Natural killer cell treated with Interleukin-12 subunit alpha and Interleukin-12 subunit beta and Interleukin-15 and Interleukin-18, amount 100 ng/mL, for 72 hours (primary cell): ENCODE data around the gene RASA1. TPM values are rescaled to one million over a fixed set of nuclear protein-coding genes. Genes with fewer than 3 reads are reported as not detected.

Experiments
- ATAC-seq, 2 donors: fragments of 150-1000 bp; cut with Tn5 transposase in 1 of 2; sonication (Bioruptor Pico), chemical (Tn5 transposase) in 1 of 2; 2 replicates each; pipeline ENCODE4 v1.10.0; 2021
- DNase-seq: peaks from one replicate; pipeline ENCODE4 v3.0.0; 2022; ENCODE audit warnings: low spot score
- H3K27ac Mint-ChIP-seq, 2 donors: 1 replicate in 1 of 2; 2 replicates in 1 of 2; pipeline ENCODE4 v1.8.0; 2022; ENCODE audit warnings: mixed read lengths in 2 of 2, mild to moderate bottlenecking in 1 of 2, moderate library complexity in 1 of 2
- H3K27me3 Mint-ChIP-seq, 2 donors: 1 replicate in 1 of 2; 2 replicates in 1 of 2; pipeline ENCODE4 v1.8.0; 2022; ENCODE audit warnings: mixed read lengths in 2 of 2
- H3K36me3 Mint-ChIP-seq: one replicate; pipeline ENCODE4 v1.8.0; 2022; ENCODE audit warnings: mixed read lengths
- H3K4me1 Mint-ChIP-seq, 2 donors: 1 replicate in 1 of 2; 2 replicates in 1 of 2; pipeline ENCODE4 v1.8.0; 2022; ENCODE audit warnings: low read depth in 2 of 2, mixed read lengths in 2 of 2, mild to moderate bottlenecking in 1 of 2
- H3K4me3 Mint-ChIP-seq: one replicate; pipeline ENCODE4 v1.8.0; 2022; ENCODE audit warnings: mixed read lengths
- H3K9me3 Mint-ChIP-seq: 2 replicates; pipeline ENCODE4 v1.8.0; 2022; ENCODE audit warnings: mixed read lengths
- total RNA-seq, 2 donors: library from RNA; stranded (reverse); gene quantifications; one replicate each; pipeline ENCODE4 v1.2.3, GENCODE V29; 2022

Gene RASA1
- total RNA-seq, 2 donors from 2014 or later, result 23.3 to 30.6 TPM

GRCh38 chr5:87405472-87406155 lies 137.9 kb downstream of the RASA1 start:
- peak overlapping the region; percentile 30 for H3K4me3 Mint-ChIP-seq
- H3K9me3 Mint-ChIP-seq, result no peaks in the 10 kb centered on the region
- H3K27ac Mint-ChIP-seq, result peak overlapping the region; percentile 31 to 54
- H3K4me1 Mint-ChIP-seq, result peaks cover 35 to 48% of the 10 kb centered on the region in 2 donors
- no peak for ATAC-seq
- peaks cover 45% of the 10 kb centered on the region for H3K36me3 Mint-ChIP-seq
- H3K27me3 Mint-ChIP-seq, result no peaks in the 10 kb centered on the region
- DNase-seq, result no peak

GRCh38 chr5:87408204-87408603 lies 140.5 kb downstream of the RASA1 start:
- peak overlapping the region; percentile 53 for H3K4me3 Mint-ChIP-seq

DNA sequence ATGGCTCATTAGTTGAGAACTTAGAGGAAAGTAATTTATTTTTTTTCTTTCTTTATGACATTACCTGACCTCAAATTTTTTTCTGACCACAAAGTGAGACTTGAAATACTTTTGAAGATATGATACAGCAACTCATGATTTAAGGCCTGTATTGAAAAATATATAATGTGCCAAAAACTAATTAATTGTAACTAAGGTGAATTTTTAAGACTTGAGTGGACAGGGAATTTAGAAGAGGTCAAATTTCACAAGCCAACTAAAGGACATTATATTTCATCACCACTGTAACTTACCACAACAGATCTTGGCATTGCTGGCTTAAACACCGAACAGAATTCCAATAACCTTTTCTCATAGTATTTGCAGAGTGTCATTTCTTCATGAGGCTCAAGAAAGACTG lies 143.2 kb downstream of the RASA1 start:
- Mint-ChIP-seq H3K36me3 (peaks cover 43% of the 10 kb centered on the region), H3K4me3 (peak overlapping the region; percentile 82), H3K9me3 (no peaks in the 10 kb centered on the region), H3K4me1 (peaks cover 45 to 59% of the 10 kb centered on the region in 2 donors), H3K27me3 (peaks cover 5 to 6% of the 10 kb centered on the region in 2 donors), H3K27ac (peak overlapping the region; percentile 97 to 98)
- no peak for DNase-seq
- no peak for ATAC-seq

More at GRCh38 chr5:87408204-87408603, 140.5 kb downstream of the RASA1 start:
- H3K36me3 Mint-ChIP-seq, result peaks cover 51% of the 10 kb centered on the region
- ATAC-seq (no peak), DNase-seq (no peak)
- H3K4me1 Mint-ChIP-seq, result peaks cover 48 to 65% of the 10 kb centered on the region in 2 donors
- H3K27me3 Mint-ChIP-seq, result no peaks in the 10 kb centered on the region
- H3K9me3 Mint-ChIP-seq, result no peaks in the 10 kb centered on the region
- peak overlapping the region; percentile 31 to 54 for H3K27ac Mint-ChIP-seq

DNA sequence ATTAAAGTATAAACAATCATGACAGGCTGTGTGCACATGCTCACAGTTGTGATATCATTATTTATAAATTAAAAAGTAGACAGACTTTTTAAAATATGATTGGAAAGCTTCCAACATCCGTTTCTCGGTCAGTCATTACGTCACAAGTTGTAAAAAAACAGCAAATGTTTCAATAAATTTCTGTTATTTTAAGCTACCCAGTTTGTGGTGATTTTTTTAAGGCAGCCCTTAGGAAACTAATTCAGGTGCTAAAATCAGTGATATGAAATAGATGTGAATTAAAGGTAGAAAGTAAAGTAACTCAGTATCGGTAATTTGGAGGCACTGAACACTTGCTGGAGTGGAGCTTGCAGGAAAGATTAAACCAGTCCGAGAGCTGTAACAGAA lies 143.9 kb downstream of the RASA1 start:
- Mint-ChIP-seq H3K4me1 (peaks cover 41 to 53% of the 10 kb centered on the region in 2 donors), H3K36me3 (peaks cover 37% of the 10 kb centered on the region), H3K27ac (peak overlapping the region; percentile 97 to 98), H3K9me3 (no peaks in the 10 kb centered on the region), H3K4me3 (peak overlapping the region; percentile 98), H3K27me3 (peaks cover 5 to 6% of the 10 kb centered on the region in 2 donors)
- no peak for DNase-seq
- no peak for ATAC-seq

GRCh38 chr5:87411973-87412629 lies 144.4 kb downstream of the RASA1 start:
- ATAC-seq, result peak; percentile 3 to 29
- peaks cover 32% of the 10 kb centered on the region for H3K36me3 Mint-ChIP-seq
- no peaks in the 10 kb centered on the region for H3K9me3 Mint-ChIP-seq
- H3K27ac Mint-ChIP-seq, result peak overlapping the region; percentile 97 to 98
- H3K4me1 Mint-ChIP-seq, result peaks cover 36 to 48% of the 10 kb centered on the region in 2 donors
- H3K4me3 Mint-ChIP-seq, result peak overlapping the region; percentile 98
- H3K27me3 Mint-ChIP-seq, result peaks cover 6 to 10% of the 10 kb centered on the region in 2 donors
- DNase-seq, result no peak

- Mint-ChIP-seq H3K36me3 (peaks cover 25% of the 10 kb centered on the region), H3K27me3 (peaks cover 7 to 17% of the 10 kb centered on the region in 2 donors), H3K27ac (peak within 1 kb of the TSS; percentile 97 to 98), H3K9me3 (no peaks in the 10 kb centered on the region), H3K4me1 (peaks cover 31 to 41% of the 10 kb centered on the region in 2 donors), H3K4me3 (peak within 1 kb of the TSS; percentile 98)
- ATAC-seq, result peak; percentile 99 to 100
- peak; percentile 97 for DNase-seq
Observed at GRCh38 chr5:87412630-87413342, 145.1 kb downstream of the RASA1 start, which contains the start of gene CCNH. TSS of gene CCNH (minus strand) at chr5:87412930. CDS start at chr5:87412794, 136 bp downstream.

- H3K36me3 Mint-ChIP-seq, result peaks cover 20% of the 10 kb centered on the region
- H3K27me3 Mint-ChIP-seq, result peaks cover 7 to 17% of the 10 kb centered on the region in 2 donors
- peaks cover 26 to 36% of the 10 kb centered on the region in 2 donors for H3K4me1 Mint-ChIP-seq
- DNase-seq, result no peak
- peak overlapping the region; percentile 98 for H3K4me3 Mint-ChIP-seq
- H3K9me3 Mint-ChIP-seq, result no peaks in the 10 kb centered on the region
- H3K27ac Mint-ChIP-seq, result peak overlapping the region; percentile 97 to 98
- no peak for ATAC-seq
Observed at GRCh38 chr5:87413343-87413645, 145.6 kb downstream of the RASA1 start.

DNA sequence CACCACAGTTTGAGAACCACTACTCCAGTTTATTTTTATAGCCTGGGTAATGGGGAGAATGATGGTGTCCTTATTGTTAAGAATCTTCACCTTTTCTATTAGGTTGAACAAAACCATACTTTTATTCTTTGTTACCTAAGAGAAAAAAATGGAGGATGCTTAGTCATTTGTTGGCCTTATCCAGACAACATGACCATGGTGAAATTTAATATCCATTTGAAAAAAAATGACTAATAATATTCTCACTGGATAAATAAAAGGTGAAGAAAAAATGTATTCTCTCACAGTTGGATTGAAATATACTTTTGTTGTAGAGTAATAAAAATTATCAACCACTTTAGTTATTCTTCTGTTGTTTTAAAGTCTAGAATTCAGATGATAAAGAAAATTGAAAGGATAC lies 150.8 kb downstream of the RASA1 start:
- Mint-ChIP-seq H3K27me3 (peaks cover 13 to 17% of the 10 kb centered on the region in 2 donors), H3K4me3 (no peak overlapping the region), H3K27ac (no peak overlapping the region), H3K36me3 (no peaks in the 10 kb centered on the region), H3K4me1 (no peaks in the 10 kb centered on the region), H3K9me3 (no peaks in the 10 kb centered on the region)
- ATAC-seq, result no peak
- no peak for DNase-seq

DNA sequence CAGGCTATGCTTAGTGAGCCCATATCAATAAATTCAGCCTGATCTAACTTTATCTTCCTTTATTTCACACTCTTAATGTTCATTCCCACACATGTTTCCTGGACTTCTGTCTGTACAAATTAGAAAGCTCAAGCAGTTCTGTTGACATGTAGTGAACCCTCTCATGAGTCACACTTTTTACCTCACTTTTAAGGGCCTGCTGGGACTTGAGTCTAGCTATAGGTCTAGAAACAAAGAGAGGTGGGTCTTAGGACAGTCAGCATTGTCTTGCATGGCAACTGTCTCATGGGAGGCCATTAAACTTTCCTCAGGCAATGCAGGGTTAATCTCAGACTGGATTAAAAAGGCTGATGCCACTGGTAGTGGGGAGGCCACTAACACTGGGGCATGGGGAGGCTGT lies 153.6 kb downstream of the RASA1 start:
- Mint-ChIP-seq H3K27ac (no peak overlapping the region), H3K4me3 (no peak overlapping the region), H3K9me3 (no peaks in the 10 kb centered on the region), H3K36me3 (no peaks in the 10 kb centered on the region), H3K27me3 (peaks cover 8 to 11% of the 10 kb centered on the region in 2 donors), H3K4me1 (no peaks in the 10 kb centered on the region)
- ATAC-seq (no peak), DNase-seq (no peak)

DNA sequence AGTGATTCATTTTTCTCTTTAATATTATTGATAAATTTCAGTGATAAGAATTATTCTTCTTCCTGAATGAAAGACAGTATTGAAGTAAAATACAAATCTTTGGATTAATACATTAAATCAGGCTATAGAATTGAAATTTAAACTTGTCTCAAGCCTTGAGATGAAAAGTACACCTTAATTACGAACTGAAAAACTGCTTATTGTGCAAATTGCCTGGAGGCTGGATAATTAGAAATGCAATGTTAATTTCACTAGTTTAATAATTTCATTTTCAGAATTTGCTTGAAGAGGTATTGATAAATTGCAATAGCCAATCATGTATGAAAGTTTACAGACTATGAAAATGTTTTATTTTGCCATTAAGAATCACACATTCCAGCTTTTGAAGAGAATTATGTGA lies 156.1 kb downstream of the RASA1 start:
- no peak for DNase-seq
- Mint-ChIP-seq H3K36me3 (no peaks in the 10 kb centered on the region), H3K9me3 (peaks cover 3% of the 10 kb centered on the region), H3K4me3 (no peak overlapping the region), H3K4me1 (no peaks in the 10 kb centered on the region), H3K27ac (no peak overlapping the region), H3K27me3 (peaks cover 0 to 14% of the 10 kb centered on the region in 2 donors)
- no peak for ATAC-seq

DNA sequence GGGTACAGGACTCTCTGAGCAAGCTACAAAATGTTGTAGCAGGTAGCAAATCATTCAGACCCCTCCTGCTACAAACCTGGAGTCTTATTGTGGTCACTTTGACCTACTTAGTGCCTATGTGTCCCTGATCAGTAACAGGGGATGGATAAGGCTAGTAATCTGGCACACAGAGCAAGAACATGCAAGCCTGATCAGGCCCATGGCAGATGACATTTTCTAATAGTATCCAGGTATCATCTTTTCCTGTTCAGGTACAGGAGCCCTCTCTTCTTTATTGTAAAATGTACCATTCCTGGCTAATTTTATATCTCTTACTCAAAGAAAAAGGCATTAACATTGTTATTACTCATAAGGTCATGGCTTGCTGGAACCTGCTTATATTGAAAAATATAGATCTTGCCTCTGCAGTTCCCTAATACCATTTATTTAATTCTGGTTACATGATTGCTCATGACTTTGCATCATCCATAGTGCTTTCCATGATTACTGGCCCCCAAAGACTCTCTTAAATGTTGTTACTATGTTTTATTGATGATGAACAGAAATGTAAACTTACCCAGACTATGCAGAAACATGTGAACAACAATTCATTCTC lies 163.3 kb downstream of the RASA1 start:
- H3K4me1 Mint-ChIP-seq, result no peaks in the 10 kb centered on the region
- H3K27ac Mint-ChIP-seq, result no peak overlapping the region
- H3K9me3 Mint-ChIP-seq, result peaks cover 3% of the 10 kb centered on the region
- no peaks in the 10 kb centered on the region for H3K36me3 Mint-ChIP-seq
- DNase-seq (no peak), ATAC-seq (no peak)
- peaks cover 15 to 28% of the 10 kb centered on the region in 2 donors for H3K27me3 Mint-ChIP-seq
- no peak overlapping the region for H3K4me3 Mint-ChIP-seq

GRCh38 chr5:87432460-87432859 lies 164.8 kb downstream of the RASA1 start:
- Mint-ChIP-seq H3K27ac (no peak overlapping the region), H3K27me3 (peaks cover 20 to 23% of the 10 kb centered on the region in 2 donors), H3K36me3 (no peaks in the 10 kb centered on the region), H3K9me3 (no peaks in the 10 kb centered on the region), H3K4me1 (no peaks in the 10 kb centered on the region), H3K4me3 (no peak overlapping the region)
- ATAC-seq (no peak), DNase-seq (no peak)

- H3K4me1 Mint-ChIP-seq, result no peaks in the 10 kb centered on the region
- H3K9me3 Mint-ChIP-seq, result no peaks in the 10 kb centered on the region
- H3K4me3 Mint-ChIP-seq, result no peak overlapping the region
- DNase-seq (no peak), ATAC-seq (no peak)
- peaks cover 25 to 27% of the 10 kb centered on the region in 2 donors for H3K27me3 Mint-ChIP-seq
- H3K36me3 Mint-ChIP-seq, result no peaks in the 10 kb centered on the region
- no peak overlapping the region for H3K27ac Mint-ChIP-seq
Observed at GRCh38 chr5:87433945-87434344, 166.3 kb downstream of the RASA1 start.
